ENCODE measurements around the gene STAB1.
A peak's percentile ranks its signal among the peaks of the same experiment; 100 is the strongest.

The STAB1 gene

GRCh38 chr3:52487050-52487787, 7.9 kb upstream of the STAB1 start:
- no peak for DNase-seq (ENCODE audit: low read depth)

DNA sequence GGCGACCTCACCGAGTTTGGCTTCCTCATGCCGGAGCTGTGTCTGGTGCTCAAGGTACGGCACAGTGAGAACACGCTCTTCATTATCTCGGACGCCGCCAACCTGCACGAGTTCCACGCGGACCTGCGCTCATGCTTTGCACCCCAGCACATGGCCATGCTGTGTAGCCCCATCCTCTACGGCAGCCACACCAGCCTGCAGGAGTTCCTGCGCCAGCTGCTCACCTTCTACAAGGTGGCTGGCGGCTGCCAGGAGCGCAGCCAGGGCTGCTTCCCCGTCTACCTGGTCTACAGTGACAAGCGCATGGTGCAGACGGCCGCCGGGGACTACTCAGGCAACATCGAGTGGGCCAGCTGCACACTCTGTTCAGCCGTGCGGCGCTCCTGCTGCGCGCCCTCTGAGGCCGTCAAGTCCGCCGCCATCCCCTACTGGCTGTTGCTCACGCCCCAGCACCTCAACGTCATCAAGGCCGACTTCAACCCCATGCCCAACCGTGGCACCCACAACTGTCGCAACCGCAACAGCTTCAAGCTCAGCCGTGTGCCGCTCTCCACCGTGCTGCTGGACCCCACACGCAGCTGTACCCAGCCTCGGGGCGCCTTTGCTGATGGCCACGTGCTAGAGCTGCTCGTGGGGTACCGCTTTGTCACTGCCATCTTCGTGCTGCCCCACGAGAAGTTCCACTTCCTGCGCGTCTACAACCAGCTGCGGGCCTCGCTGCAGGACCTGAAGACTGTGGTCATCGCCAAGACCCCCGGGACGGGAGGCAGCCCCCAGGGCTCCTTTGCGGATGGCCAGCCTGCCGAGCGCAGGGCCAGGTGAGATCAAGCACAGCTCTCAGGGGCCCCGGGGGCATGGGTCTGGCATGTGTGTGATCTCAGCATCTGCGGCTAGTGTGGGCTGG, 7.1 kb upstream of the STAB1 start:
- no peak for DNase-seq (ENCODE audit: low read depth)

- no peak for DNase-seq (ENCODE audit: low read depth)
Observed at GRCh38 chr3:52488746-52489145, 6.4 kb upstream of the STAB1 start.

- DNase-seq (ENCODE audit: low read depth), result no peak
Observed at GRCh38 chr3:52489453-52489852, 5.7 kb upstream of the STAB1 start.

- DNase-seq (ENCODE audit: low read depth), result no peak
Observed at GRCh38 chr3:52490035-52490938, 4.9 kb upstream of the STAB1 start.

DNA sequence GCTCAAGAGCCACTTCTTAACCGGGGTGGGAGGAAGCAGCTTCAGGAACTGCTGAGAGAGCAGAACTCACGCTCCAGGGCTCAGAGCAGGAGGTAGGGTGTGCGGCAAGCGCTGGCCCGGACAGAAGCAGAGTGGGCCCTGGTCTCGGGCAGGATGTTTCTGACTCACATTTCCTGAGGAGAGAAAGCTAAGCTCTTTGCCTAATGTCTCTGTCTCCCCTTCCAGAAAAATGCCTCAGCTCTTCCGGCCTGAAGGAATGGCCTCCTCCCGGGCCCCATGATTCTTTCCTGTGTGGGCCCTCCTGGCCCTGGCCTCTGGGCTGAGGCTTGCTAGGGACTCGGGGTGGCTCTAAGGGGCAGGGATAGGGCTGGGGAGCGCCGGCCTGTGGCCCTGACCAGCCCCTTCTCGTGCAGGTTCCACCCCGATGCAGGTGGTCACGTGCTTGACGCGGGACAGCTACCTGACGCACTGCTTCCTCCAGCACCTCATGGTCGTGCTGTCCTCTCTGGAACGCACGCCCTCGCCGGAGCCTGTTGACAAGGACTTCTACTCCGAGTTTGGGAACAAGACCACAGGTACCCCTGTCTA, 4.1 kb upstream of the STAB1 start:
- no peak for DNase-seq (ENCODE audit: low read depth)

GRCh38 chr3:52492059-52492458, 3.1 kb upstream of the STAB1 start:
- no peak for DNase-seq (ENCODE audit: low read depth)

- DNase-seq (ENCODE audit: low read depth), result no peak
Observed at GRCh38 chr3:52493232-52494017, 1.7 kb upstream of the STAB1 start.

GRCh38 chr3:52494445-52494844, 693 bp upstream of the STAB1 start:
- no peak for DNase-seq (ENCODE audit: low read depth)

- DNase-seq (ENCODE audit: low read depth), result peak; percentile 4
Observed at GRCh38 chr3:52495777-52496602, 852 bp downstream of the STAB1 start.

GRCh38 chr3:52498137-52499054, 3.3 kb downstream of the STAB1 start:
- peak; percentile 47 for DNase-seq (ENCODE audit: low read depth)

DNA sequence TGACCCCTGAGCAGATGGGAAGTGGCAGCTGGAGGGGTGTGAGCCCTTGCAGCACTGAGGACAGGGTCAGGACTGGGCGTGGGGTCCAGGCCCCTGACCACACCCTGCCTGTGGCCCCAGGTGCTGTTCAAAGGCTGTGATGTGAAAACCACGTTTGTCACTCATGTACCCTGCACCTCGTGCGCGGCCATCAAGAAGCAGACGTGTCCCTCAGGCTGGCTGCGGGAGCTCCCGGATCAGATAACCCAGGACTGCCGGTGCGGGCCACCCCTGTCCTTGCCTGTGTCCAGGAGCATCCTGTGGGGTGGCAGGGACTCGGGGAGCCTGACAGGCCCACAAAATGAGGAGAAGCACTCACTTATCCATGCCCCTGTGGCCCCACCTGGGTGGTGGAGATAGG, 5.9 kb downstream of the STAB1 start:
- DNase-seq (ENCODE audit: low read depth), result no peak

DNA sequence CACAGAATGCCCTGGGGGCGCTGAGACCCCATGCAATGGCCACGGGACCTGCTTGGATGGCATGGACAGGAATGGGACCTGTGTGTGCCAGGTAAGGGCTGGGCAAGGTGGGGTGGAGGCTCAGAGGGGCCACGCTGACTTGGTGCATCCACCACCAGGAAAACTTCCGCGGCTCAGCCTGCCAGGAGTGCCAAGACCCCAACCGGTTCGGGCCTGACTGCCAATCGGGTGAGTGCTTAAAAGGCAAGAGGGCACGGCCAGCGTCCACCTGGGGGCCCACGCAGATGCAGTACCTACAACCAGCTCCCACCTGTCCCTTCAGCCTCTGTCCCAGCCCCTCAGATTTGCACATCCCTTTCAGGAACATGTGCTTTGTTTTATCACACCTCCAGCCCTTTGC, 6.9 kb downstream of the STAB1 start:
- DNase-seq (ENCODE audit: low read depth), result no peak

GRCh38 chr3:52502808-52503350, 7.7 kb downstream of the STAB1 start:
- DNase-seq (ENCODE audit: low read depth), result no peak

GRCh38 chr3:52503788-52504424, 8.8 kb downstream of the STAB1 start:
- DNase-seq (ENCODE audit: low read depth), result no peak

- DNase-seq (ENCODE audit: low read depth), result no peak
Observed at GRCh38 chr3:52504977-52505376, 9.8 kb downstream of the STAB1 start.

DNA sequence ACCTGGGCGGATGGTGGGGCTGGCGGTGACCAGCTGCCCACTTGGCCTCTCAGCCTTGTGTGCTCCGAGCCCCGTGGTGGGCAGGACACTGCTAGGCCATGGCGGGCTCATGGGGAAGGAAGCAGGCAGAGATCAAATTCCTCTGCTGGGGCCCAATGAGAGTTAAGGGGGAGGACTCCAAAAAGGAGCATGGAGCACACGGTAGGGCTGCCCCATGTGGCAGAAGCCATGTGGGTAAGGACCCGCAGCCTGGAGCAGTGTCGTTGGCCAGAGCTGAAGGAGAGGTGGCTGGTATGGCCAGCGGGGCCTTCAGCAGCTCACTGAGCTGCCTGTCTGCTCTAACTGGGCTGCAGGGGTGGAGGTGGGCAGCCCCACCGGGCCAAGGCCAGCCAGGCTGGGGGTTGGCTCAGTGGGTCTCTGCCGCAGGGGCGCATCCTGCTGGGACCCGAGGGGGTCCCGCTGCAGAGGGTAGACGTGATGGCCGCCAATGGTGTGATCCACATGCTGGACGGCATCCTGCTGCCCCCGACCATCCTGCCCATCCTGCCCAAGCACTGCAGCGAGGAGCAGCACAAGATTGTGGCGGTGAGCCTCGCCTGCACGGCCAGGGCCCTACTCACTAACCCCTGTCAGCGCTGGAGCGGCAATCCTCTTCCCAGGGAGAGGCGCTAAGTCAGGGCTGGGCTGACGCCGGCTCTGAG, 11.3 kb downstream of the STAB1 start:
- no peak for DNase-seq (ENCODE audit: low read depth)

GRCh38 chr3:52507359-52507758, 12.2 kb downstream of the STAB1 start:
- DNase-seq (ENCODE audit: low read depth), result peak; percentile 39
